Activated naive CD4-positive, alpha-beta T cell treated with anti-CD3 and anti-CD28 coated beads, Interleukin-2, amount 10 ng/mL, durations not matched to agents 7 days and 5 days (primary cell): Measurements from ENCODE around the gene NFASC.

Experiments used
- CTCF ChIA-PET: fragments of 350-600 bp; sonication (Branson Sonifier 250); formaldehyde crosslinking; loops from one replicate; lab custom pipeline; 2021; ENCODE audit warnings: antibody characterized with exemption; lab: Charles Lee
- DNase-seq: peaks from one replicate; pipeline ENCODE4 v3.0.0-alpha.2; 2020
- H3K27ac Mint-ChIP-seq: one replicate; pipeline ENCODE4 v1.8.0; 2021; ENCODE audit warnings: mild to moderate bottlenecking, moderate library complexity, mixed read lengths
- H3K27me3 Mint-ChIP-seq: one replicate; pipeline ENCODE4 v1.8.0; 2021; ENCODE audit warnings: mild to moderate bottlenecking, mixed read lengths
- H3K36me3 Mint-ChIP-seq: one replicate; pipeline ENCODE4 v1.8.0; 2021; ENCODE audit warnings: mixed read lengths
- H3K4me1 Mint-ChIP-seq: one replicate; pipeline ENCODE4 v1.8.0; 2021; ENCODE audit warnings: mixed read lengths
- H3K4me3 Mint-ChIP-seq: one replicate; pipeline ENCODE4 v1.8.0; 2021; ENCODE audit warnings: mild to moderate bottlenecking, moderate library complexity, mixed read lengths
- H3K9me3 Mint-ChIP-seq: one replicate; pipeline ENCODE4 v1.8.0; 2021; ENCODE audit warnings: mixed read lengths

Gene NFASC

GRCh38 chr1:204987689-204988088, 117.0 kb downstream of the NFASC start:
- CTCF ChIA-PET: interaction anchor here (0.5 to 8.4 kb wide), 5 partner anchors 36 to 286 kb away, joined by 3 to 120 read pairs (median 4); no protein-coding TSS in a partner anchor
- Mint-ChIP-seq H3K27ac (no peak overlapping the region), H3K27me3 (peaks cover 59% of the 10 kb centered on the region), H3K4me3 (no peak overlapping the region), H3K4me1 (peaks cover 16% of the 10 kb centered on the region), H3K36me3 (no peaks in the 10 kb centered on the region), H3K9me3 (no peaks in the 10 kb centered on the region)
- no peak for DNase-seq

DNA sequence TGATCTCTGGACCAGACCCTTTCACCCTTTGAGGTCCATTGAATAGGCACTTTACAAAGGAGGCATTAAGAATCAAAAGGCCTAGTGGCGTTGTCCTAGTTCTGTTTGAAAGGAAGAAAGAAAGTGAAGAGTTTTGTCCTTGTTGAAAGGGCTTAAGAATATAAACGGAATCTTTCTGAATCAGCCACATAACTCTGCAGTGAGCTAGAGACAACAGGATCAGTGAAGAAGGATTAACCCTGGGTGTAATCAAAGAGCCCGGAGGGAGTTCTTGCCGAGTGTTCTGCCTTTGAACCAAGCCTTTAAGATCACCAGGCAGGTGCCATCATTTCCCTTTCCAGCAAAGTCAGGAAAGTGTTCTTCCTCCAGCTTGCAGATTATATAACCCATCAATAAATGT, 117.5 kb downstream of the NFASC start:
- H3K9me3 Mint-ChIP-seq: no peaks in the 10 kb centered on the region

GRCh38 chr1:204989266-204990058, 118.8 kb downstream of the NFASC start:
- no peak overlapping the region for H3K27ac Mint-ChIP-seq
- peak; percentile 75 for DNase-seq

More for the DNA sequence above, 117.5 kb downstream of the NFASC start:
- CTCF ChIA-PET: interaction anchor here (0.9 to 8.4 kb wide), 6 partner anchors 12 to 269 kb away, joined by 3 to 120 read pairs (median 8); no protein-coding TSS in a partner anchor
- peaks cover 16% of the 10 kb centered on the region for H3K4me1 Mint-ChIP-seq
- no peak for DNase-seq
- H3K27ac Mint-ChIP-seq: no peak overlapping the region
- H3K36me3 Mint-ChIP-seq: no peaks in the 10 kb centered on the region
- peaks cover 53% of the 10 kb centered on the region for H3K27me3 Mint-ChIP-seq
- H3K4me3 Mint-ChIP-seq: no peak overlapping the region

GRCh38 chr1:204990059-204990664, 119.5 kb downstream of the NFASC start:
- H3K4me3 Mint-ChIP-seq: no peak overlapping the region
- H3K36me3 Mint-ChIP-seq: no peaks in the 10 kb centered on the region
- H3K27ac Mint-ChIP-seq: no peak overlapping the region
- peaks cover 37% of the 10 kb centered on the region for H3K27me3 Mint-ChIP-seq
- no peak for DNase-seq
- CTCF ChIA-PET: interaction anchor here (0.8 to 8.4 kb wide), 17 partner anchors 9 to 267 kb away, joined by 3 to 120 read pairs (median 4); no protein-coding TSS in a partner anchor
- peaks cover 14% of the 10 kb centered on the region for H3K4me1 Mint-ChIP-seq
- no peaks in the 10 kb centered on the region for H3K9me3 Mint-ChIP-seq

More at GRCh38 chr1:204989266-204990058, 118.8 kb downstream of the NFASC start:
- no peaks in the 10 kb centered on the region for H3K36me3 Mint-ChIP-seq
- H3K9me3 Mint-ChIP-seq: no peaks in the 10 kb centered on the region
- peaks cover 14% of the 10 kb centered on the region for H3K4me1 Mint-ChIP-seq
- peaks cover 44% of the 10 kb centered on the region for H3K27me3 Mint-ChIP-seq
- H3K4me3 Mint-ChIP-seq: no peak overlapping the region
- CTCF ChIA-PET: interaction anchor here (0.6 to 8.4 kb wide), 23 partner anchors 9 to 267 kb away, joined by 3 to 120 read pairs (median 4); no protein-coding TSS in a partner anchor

- no peak overlapping the region for H3K4me3 Mint-ChIP-seq
- H3K4me1 Mint-ChIP-seq: peaks cover 14% of the 10 kb centered on the region
- no peaks in the 10 kb centered on the region for H3K9me3 Mint-ChIP-seq
- H3K27me3 Mint-ChIP-seq: peaks cover 36% of the 10 kb centered on the region
- CTCF ChIA-PET: interaction anchor here (0.9 to 8.4 kb wide), 4 partner anchors 8 to 266 kb away, joined by 3 to 120 read pairs (median 52); no protein-coding TSS in a partner anchor
- no peak overlapping the region for H3K27ac Mint-ChIP-seq
- DNase-seq: no peak
- no peaks in the 10 kb centered on the region for H3K36me3 Mint-ChIP-seq
These were observed 120.2 kb downstream of the NFASC start for GRCh38 chr1:204990721-204991341.

DNA sequence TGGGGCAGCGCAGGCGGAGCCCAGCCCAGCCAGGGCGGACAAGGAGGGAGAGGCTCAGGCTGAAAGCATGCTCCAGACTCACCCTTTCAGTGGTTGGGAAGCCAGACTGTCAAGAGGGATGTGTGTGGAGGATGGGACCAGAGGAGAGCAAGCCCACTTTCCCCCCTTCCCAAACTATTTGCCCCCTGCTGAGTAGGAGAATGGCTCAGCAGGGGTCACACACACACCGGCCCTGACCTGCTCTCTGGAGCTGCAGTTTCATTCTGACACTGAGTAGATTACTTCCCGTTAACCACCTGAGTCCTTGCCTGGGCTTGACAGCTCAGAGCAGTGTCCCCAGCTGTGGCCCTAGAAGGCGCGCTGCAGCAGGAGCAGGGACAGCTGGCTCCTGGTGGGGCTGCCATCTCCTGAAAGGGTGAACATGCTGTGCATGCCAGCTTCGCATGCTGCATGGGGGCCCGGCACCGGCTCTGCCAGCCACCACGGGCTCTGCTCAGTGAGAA, 120.7 kb downstream of the NFASC start:
- CTCF ChIA-PET: interaction anchor here (1.2 to 8.4 kb wide), 4 partner anchors 16 to 333 kb away, joined by 4 to 120 read pairs (median 52); no protein-coding TSS in a partner anchor
- Mint-ChIP-seq H3K36me3 (no peaks in the 10 kb centered on the region), H3K9me3 (no peaks in the 10 kb centered on the region), H3K4me1 (peaks cover 14% of the 10 kb centered on the region), H3K4me3 (no peak overlapping the region), H3K27me3 (peaks cover 34% of the 10 kb centered on the region), H3K27ac (no peak overlapping the region)
- DNase-seq: no peak

DNA sequence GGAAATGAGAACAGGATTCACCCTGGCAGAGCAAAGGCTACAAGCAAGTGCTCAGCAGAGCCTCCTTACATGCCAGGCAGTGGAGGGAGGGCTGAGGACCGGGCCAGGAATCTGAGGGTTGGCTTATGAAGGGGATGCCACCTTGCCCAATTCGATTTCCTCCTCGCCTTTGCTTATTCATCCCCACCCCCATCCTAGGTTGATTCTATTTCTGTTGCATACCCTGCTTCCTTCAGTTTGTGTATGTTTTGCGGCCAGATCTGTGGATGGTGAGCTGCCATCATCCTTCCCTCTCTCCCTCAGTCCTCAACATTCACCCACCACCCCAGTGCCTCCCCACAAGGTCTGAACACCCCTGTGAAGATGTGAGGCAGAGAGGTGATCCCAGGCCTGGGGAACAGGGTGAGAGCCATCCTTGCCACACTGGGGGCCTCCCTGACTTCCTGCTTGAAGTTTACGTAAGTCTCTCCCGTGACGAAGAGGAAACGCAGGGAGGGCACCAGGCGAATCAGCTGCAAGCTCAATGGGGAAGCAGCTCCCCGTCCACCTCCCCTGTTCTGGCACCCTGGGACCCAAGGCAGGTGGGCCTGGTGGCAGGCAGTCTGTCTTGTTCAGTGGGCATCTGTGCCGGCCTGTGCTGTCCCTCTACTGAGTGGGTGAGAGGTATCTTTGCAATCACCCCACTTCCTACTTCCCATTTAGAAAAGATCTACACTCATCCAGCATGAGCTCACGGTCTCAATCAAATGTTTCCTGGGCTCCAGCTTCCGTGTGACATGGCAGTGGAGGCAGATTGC, 121.7 kb downstream of the NFASC start:
- peak; percentile 47 for DNase-seq
- Mint-ChIP-seq H3K27ac (no peak overlapping the region), H3K36me3 (no peaks in the 10 kb centered on the region), H3K27me3 (peaks cover 29% of the 10 kb centered on the region), H3K4me3 (no peak overlapping the region), H3K4me1 (peaks cover 14% of the 10 kb centered on the region), H3K9me3 (no peaks in the 10 kb centered on the region)
- CTCF ChIA-PET: interaction anchor here (0.7 to 8.4 kb wide), 5 partner anchors 17 to 501 kb away, joined by 3 to 120 read pairs (median 5); no protein-coding TSS in a partner anchor

DNA sequence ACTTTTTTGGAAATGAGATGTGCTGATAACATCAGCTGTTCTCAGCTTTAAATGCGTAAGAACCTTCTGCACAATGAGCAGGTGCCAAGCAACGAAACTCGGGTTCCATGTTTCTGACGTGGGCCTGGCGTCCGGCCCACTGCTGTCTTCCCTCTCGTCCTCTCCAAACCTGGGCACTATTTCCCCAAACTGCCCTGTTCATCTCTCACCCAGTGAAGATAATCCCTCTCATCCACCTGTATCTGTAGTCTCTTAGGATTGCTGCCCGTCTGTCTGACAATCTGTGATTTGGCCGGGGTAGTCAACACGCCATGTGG, 122.3 kb downstream of the NFASC start:
- H3K9me3 Mint-ChIP-seq: no peaks in the 10 kb centered on the region
- H3K27me3 Mint-ChIP-seq: peaks cover 26% of the 10 kb centered on the region
- H3K27ac Mint-ChIP-seq: no peak overlapping the region
- no peaks in the 10 kb centered on the region for H3K36me3 Mint-ChIP-seq
- DNase-seq: no peak
- CTCF ChIA-PET: interaction anchor here (0.7 to 8.4 kb wide), 4 partner anchors 63 to 500 kb away, joined by 3 to 120 read pairs (median 51); no protein-coding TSS in a partner anchor
- peaks cover 14% of the 10 kb centered on the region for H3K4me1 Mint-ChIP-seq
- no peak overlapping the region for H3K4me3 Mint-ChIP-seq

- Mint-ChIP-seq H3K27ac (no peak overlapping the region), H3K36me3 (no peaks in the 10 kb centered on the region), H3K4me1 (peaks cover 14% of the 10 kb centered on the region), H3K4me3 (no peak overlapping the region), H3K9me3 (no peaks in the 10 kb centered on the region), H3K27me3 (peaks cover 19% of the 10 kb centered on the region)
- DNase-seq: no peak
- CTCF ChIA-PET: interaction anchor here (0.9 to 8.4 kb wide), 4 partner anchors 9 to 263 kb away, joined by 3 to 99 read pairs (median 8); no protein-coding TSS in a partner anchor
These were observed 123.6 kb downstream of the NFASC start for GRCh38 chr1:204994086-204994862.

DNA sequence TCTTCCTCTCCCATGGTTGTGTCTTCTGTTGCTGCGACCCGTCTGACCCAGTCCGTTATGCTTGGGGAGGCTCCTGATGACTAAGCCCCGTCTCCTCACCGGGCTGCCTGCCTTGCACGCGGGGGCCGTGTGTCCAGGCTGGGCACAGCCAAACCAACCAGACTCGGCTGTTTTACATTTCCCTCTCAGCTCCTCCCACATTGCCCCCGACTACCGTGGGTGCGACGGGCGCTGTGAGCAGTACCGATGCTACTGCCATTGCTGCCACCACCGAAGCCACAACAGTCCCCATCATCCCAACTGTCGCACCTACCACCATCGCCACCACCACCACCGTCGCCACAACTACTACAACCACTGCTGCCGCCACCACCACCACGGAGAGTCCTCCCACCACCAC, 126.3 kb downstream of the NFASC start:
- no peak overlapping the region for H3K4me3 Mint-ChIP-seq
- H3K36me3 Mint-ChIP-seq: no peaks in the 10 kb centered on the region
- peaks cover 14% of the 10 kb centered on the region for H3K27me3 Mint-ChIP-seq
- no peak overlapping the region for H3K27ac Mint-ChIP-seq
- H3K9me3 Mint-ChIP-seq: no peaks in the 10 kb centered on the region
- DNase-seq: no peak
- CTCF ChIA-PET: no interaction called here
- peaks cover 12% of the 10 kb centered on the region for H3K4me1 Mint-ChIP-seq

- Mint-ChIP-seq H3K4me3 (no peak overlapping the region), H3K4me1 (peaks cover 4% of the 10 kb centered on the region), H3K27ac (no peak overlapping the region), H3K27me3 (peaks cover 20% of the 10 kb centered on the region), H3K9me3 (no peaks in the 10 kb centered on the region), H3K36me3 (no peaks in the 10 kb centered on the region)
- CTCF ChIA-PET: interaction anchor here (1.0 to 1.3 kb wide), 2 partner anchors 9 to 64 kb away, joined by 3 to 4 read pairs; no protein-coding TSS in a partner anchor
- no peak for DNase-seq
These were observed 127.1 kb downstream of the NFASC start for GRCh38 chr1:204997591-204998355.

DNA sequence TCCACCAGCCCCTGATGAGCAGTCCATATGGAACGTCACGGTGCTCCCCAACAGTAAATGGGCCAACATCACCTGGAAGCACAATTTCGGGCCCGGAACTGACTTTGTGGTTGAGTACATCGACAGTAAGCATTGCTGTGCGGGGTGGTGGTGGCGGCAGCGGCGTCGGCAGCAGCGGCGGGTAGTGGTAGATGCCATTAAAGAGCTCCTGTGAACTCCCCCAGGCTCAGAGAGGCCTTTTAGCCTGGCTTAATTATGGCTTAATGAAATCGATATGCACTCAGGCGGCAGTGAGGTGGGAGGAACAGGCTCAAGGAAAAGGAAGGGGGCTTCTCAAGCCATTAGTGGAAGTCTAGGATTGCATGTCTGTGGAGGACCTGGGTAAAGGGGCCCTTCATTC, 130.5 kb downstream of the NFASC start:
- no peaks in the 10 kb centered on the region for H3K9me3 Mint-ChIP-seq
- no peak for DNase-seq
- CTCF ChIA-PET: no interaction called here
- no peaks in the 10 kb centered on the region for H3K36me3 Mint-ChIP-seq
- H3K4me3 Mint-ChIP-seq: no peak overlapping the region
- no peak overlapping the region for H3K27ac Mint-ChIP-seq
- H3K4me1 Mint-ChIP-seq: no peaks in the 10 kb centered on the region
- H3K27me3 Mint-ChIP-seq: peaks cover 27% of the 10 kb centered on the region
